Transverse colon (tissue), 3 donors: Measurements from ENCODE around the gene PDE7B.

Experiments
- CTCF ChIP-seq, 5 experiments: fragments of 200-600 bp in 3 of 5; fragments of 450-650 bp in 2 of 5; sonication (generic) in 3 of 5; IDR thresholded peaks; 1 replicate in 2 of 5; 2 replicates in 3 of 5; pipeline ENCODE4 v1.5.1; 2016 to 2017; ENCODE audit warnings: antibody characterized with exemption in 5 of 5, inconsistent platforms in 3 of 5, mild to moderate bottlenecking in 2 of 5, moderate library complexity in 1 of 5
- EP300 ChIP-seq: sonication (generic); formaldehyde crosslinking; IDR thresholded peaks from one replicate; pipeline ENCODE4 v1.6.1; 2017; ENCODE audit warnings: antibody characterized with exemption, low read depth

GRCh38 chr6:136036601-136037000 is 185.1 kb downstream of the PDE7B start:
- TF ChIP-seq CTCF (IDR thresholded peaks at IDR 0.05), result no peak
- no peak for TF ChIP-seq EP300
